GM19438 (cell line): ENCODE data around the gene CAMKMT.

ENCODE experiments used
- ATAC-seq: cut with Tn5 transposase; IDR thresholded peaks from one replicate; pipeline ENCODE4 v1.9.1; 2021; ENCODE audit warnings: low read depth; ENCODE audit not compliant: unreplicated experiment

Gene CAMKMT

GRCh38 chr2:44759823-44760222 is 398.1 kb downstream of the CAMKMT start:
- ATAC-seq = no peak

- ATAC-seq = no peak
Measured at GRCh38 chr2:44763275-44763782, 401.6 kb downstream of the CAMKMT start.

GRCh38 chr2:44766220-44766619 is 404.5 kb downstream of the CAMKMT start:
- no peak for ATAC-seq

- no peak for ATAC-seq
Measured at GRCh38 chr2:44766777-44767176, 405.0 kb downstream of the CAMKMT start.

GRCh38 chr2:44767691-44768090 is 405.9 kb downstream of the CAMKMT start:
- ATAC-seq = no peak

GRCh38 chr2:44768438-44769236 is 406.9 kb downstream of the CAMKMT start:
- no peak for ATAC-seq

GRCh38 chr2:44769349-44770011 is 407.7 kb downstream of the CAMKMT start:
- no peak for ATAC-seq

GRCh38 chr2:44770221-44771195 is 408.8 kb downstream of the CAMKMT start:
- ATAC-seq = no peak

GRCh38 chr2:44771522-44771921 is 409.8 kb downstream of the CAMKMT start:
- no peak for ATAC-seq

GRCh38 chr2:44772131-44772530 is 410.4 kb downstream of the CAMKMT start:
- no peak for ATAC-seq

GRCh38 chr2:44772669-44773378 is 411.1 kb downstream of the CAMKMT start:
- no peak for ATAC-seq

- no peak for ATAC-seq
Measured at GRCh38 chr2:44774826-44775492, 413.2 kb downstream of the CAMKMT start.

GRCh38 chr2:44777036-44777435 is 415.3 kb downstream of the CAMKMT start:
- no peak for ATAC-seq

- ATAC-seq = no peak
Measured at GRCh38 chr2:44777537-44777936, 415.8 kb downstream of the CAMKMT start.

GRCh38 chr2:44778221-44778654 is 416.5 kb downstream of the CAMKMT start:
- peak; percentile 65 for ATAC-seq

- ATAC-seq = peak; percentile 94
Measured at GRCh38 chr2:44778671-44779476, 417.1 kb downstream of the CAMKMT start.

GRCh38 chr2:44779793-44780192 is 418.0 kb downstream of the CAMKMT start:
- no peak for ATAC-seq

GRCh38 chr2:44780406-44780805 is 418.7 kb downstream of the CAMKMT start:
- no peak for ATAC-seq

- ATAC-seq = no peak
Measured at GRCh38 chr2:44785433-44785832, 423.7 kb downstream of the CAMKMT start.
